Astrocyte (in vitro differentiated cells and primary cell): ENCODE results near the gene PLPPR1.
"Not testable (repeated sequence)": the region's sequence is repeated elsewhere in the genome, so short reads cannot be mapped to it uniquely, and the experiment has no call there.

ENCODE experiments used
- EZH2 ChIP-seq: IDR thresholded peaks from 2 replicates; pipeline ENCODE4 v1.6.1; 2012; ENCODE audit warnings: mild to moderate bottlenecking, low read length, inconsistent platforms; ENCODE audit not compliant: insufficient read depth
- TF ChIP-seq, protein P1 (sequence below): IDR thresholded peaks from 2 replicates; pipeline ENCODE4 v1.5.1; 2011; ENCODE audit warnings: low read depth, mild to moderate bottlenecking, inconsistent platforms, low read length, moderate library complexity; ENCODE audit not compliant: insufficient read depth

DNA sequence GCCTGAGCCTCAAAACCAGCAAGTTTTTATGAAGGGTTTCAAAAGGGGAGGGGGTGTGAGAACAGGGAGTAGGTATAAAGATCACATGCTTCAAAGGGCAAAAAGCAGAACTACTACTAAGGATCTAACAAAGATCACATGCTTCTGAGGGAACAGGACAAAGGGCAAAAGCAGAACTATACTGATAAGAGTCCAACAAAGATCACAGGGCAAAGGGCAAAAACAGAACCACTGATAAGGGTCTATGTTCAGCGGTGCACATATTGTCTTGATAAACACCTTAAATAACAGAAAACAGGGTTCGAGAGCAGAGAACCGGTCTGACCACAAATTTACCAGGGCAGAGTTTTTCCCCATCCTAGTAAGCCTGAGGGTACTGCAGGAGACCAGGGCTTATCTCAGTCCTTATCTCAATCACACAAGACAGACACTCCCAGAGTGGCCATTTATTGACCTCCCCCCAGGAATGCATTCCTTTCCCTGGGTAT is 298.9 kb downstream of the PLPPR1 start:
- TF ChIP-seq, protein P1, sequence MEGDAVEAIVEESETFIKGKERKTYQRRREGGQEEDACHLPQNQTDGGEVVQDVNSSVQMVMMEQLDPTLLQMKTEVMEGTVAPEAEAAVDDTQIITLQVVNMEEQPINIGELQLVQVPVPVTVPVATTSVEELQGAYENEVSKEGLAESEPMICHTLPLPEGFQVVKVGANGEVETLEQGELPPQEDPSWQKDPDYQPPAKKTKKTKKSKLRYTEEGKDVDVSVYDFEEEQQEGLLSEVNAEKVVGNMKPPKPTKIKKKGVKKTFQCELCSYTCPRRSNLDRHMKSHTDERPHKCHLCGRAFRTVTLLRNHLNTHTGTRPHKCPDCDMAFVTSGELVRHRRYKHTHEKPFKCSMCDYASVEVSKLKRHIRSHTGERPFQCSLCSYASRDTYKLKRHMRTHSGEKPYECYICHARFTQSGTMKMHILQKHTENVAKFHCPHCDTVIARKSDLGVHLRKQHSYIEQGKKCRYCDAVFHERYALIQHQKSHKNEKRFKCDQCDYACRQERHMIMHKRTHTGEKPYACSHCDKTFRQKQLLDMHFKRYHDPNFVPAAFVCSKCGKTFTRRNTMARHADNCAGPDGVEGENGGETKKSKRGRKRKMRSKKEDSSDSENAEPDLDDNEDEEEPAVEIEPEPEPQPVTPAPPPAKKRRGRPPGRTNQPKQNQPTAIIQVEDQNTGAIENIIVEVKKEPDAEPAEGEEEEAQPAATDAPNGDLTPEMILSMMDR = not testable (repeated sequence)
- TF ChIP-seq EZH2 = not testable (repeated sequence)
